Neuron (in vitro differentiated cells): Measurements from ENCODE around the gene OR2B2.

Source experiments
- H2AFZ ChIP-seq: one replicate; pipeline ENCODE4 v1.6.1; 2013; ENCODE audit warnings: low read depth, mild to moderate bottlenecking, inconsistent platforms, low read length, moderate library complexity
- H3K27me3 ChIP-seq: one replicate; pipeline ENCODE4 v1.6.1; 2013; ENCODE audit warnings: low read length; ENCODE audit not compliant: insufficient read depth
- H3K36me3 ChIP-seq: one replicate; pipeline ENCODE4 v1.6.1; 2013; ENCODE audit warnings: low read length; ENCODE audit not compliant: insufficient read depth
- H3K4me1 ChIP-seq: one replicate; pipeline ENCODE4 v1.6.1; 2013; ENCODE audit warnings: low read length; ENCODE audit not compliant: insufficient read depth
- H3K4me3 ChIP-seq: 2 replicates; pipeline ENCODE4 v1.5.1; 2013; ENCODE audit warnings: mild to moderate bottlenecking, low read length, moderate library complexity
- H3K9me3 ChIP-seq: one replicate; pipeline ENCODE4 v1.6.1; 2013; ENCODE audit warnings: low read length

The OR2B2 gene

DNA sequence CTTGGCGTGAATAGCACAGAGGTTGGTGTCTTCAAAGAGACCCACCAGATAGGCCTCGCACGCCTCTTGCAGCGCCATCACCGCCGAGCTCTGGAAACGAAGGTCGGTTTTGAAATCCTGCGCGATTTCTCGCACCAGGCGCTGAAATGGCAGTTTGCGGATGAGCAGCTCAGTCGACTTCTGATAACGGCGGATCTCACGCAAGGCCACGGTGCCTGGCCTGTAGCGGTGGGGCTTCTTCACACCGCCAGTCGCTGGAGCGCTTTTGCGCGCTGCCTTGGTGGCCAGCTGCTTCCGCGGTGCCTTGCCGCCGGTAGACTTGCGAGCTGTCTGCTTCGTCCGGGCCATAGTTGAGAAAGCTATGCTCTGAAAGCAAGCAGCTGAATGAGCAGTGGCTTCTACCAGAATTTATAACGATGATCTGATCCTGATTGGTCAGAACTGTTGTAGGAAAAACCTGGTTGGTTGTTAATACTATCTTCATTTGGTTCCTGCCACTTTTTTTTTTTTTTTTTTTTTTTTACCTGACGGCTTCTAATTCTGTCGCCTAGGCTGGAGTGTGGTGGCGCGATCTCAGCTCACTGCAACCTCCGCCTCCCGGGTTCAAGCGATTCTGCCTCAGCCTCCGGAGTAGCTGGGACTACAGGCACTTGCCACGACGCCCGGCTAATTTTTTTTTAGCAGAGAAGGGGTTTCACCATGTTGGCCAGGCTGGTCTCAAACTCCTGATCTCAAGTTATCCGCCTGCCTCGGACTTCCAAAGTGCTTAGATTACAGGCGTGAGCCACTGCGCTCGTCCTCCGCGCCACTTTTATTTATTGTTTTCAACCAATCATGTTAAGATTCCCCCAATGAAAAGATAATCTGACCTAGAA is 21.5 kb downstream of the OR2B2 start:
- Histone ChIP-seq H3K4me3 (peak overlapping the region; percentile 75), H2AFZ (peak overlapping the region; percentile 9), H3K9me3 (no peaks in the 10 kb centered on the region), H3K4me1 (peaks cover 25% of the 10 kb centered on the region), H3K27me3 (no peaks in the 10 kb centered on the region), H3K36me3 (no peaks in the 10 kb centered on the region)

DNA sequence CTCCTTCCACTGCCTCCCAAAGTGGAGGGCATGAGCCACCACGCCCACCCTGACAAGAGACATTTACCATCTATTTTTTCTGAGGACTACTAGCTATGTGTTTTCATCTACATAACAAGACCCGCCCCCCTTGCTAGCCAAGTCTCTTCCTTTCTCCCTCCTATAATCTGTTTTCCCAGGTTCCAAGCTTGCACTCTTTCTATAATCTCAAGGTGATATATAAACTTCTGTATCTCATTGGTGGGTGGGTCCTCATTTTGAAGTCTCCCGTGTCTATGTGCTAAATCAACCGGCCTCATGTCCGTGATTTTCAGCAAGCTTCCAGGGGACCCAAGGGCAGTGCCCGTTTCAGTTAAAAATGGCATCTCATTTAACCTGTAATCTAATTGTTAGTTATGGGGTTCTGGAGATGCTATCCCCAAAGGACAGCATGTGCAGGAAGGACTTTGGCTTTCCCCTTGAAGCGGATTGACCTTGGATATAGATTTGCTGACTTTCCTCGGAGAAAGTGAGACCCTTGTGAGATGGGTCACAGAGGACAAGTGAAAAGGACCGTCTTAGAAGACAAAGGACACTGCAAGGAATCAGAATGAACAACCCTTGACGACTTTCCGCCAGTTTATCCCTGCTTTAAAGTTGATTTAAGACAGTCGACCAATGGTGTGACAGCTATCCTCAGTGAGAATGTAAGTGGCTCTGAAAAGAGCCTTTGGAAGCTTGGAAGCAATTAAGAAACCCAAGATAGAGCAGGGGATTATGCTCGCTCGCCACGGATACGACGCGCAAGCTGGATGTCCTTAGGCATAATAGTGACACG is 22.4 kb downstream of the OR2B2 start:
- Histone ChIP-seq H3K27me3 (no peaks in the 10 kb centered on the region), H3K36me3 (no peaks in the 10 kb centered on the region), H2AFZ (no peak overlapping the region), H3K4me3 (peak overlapping the region; percentile 75), H3K9me3 (no peaks in the 10 kb centered on the region), H3K4me1 (peaks cover 25% of the 10 kb centered on the region)

- Histone ChIP-seq H3K4me1 (peaks cover 25% of the 10 kb centered on the region), H2AFZ (no peak overlapping the region), H3K9me3 (no peaks in the 10 kb centered on the region), H3K36me3 (no peaks in the 10 kb centered on the region), H3K4me3 (peak overlapping the region; percentile 75), H3K27me3 (no peaks in the 10 kb centered on the region)
These were observed 22.9 kb downstream of the OR2B2 start for GRCh38 chr6:27889275-27889627.

GRCh38 chr6:27888566-27888965 is 23.6 kb downstream of the OR2B2 start:
- Histone ChIP-seq H3K4me1 (peaks cover 25% of the 10 kb centered on the region), H3K9me3 (no peaks in the 10 kb centered on the region), H3K4me3 (no peak overlapping the region), H3K36me3 (no peaks in the 10 kb centered on the region), H2AFZ (no peak overlapping the region), H3K27me3 (no peaks in the 10 kb centered on the region)

DNA sequence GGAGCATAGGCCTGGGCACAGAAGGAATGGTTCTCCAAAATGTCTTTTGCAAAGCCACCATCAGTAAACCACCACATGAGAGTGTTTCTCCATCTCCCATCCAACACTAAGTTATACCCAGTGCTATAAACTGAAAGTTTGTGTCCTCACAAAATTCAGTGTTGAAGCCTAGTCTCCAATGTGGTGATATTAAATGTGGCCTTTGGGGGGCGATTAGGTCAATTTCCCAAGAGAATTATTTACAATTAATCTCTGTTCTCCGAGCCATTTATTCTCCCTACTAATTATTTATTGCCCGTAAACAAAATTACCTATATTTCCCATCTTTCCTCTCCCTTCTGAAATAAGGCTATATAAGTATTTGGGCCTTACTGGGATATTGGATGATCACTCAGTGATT is 26.1 kb downstream of the OR2B2 start:
- no peak overlapping the region for H3K4me3 ChIP-seq
- no peaks in the 10 kb centered on the region for H3K36me3 ChIP-seq
- H3K9me3 ChIP-seq = no peaks in the 10 kb centered on the region
- peaks cover 17% of the 10 kb centered on the region for H3K4me1 ChIP-seq
- H2AFZ ChIP-seq = no peak overlapping the region
- H3K27me3 ChIP-seq = no peaks in the 10 kb centered on the region

- no peak overlapping the region for H3K4me3 ChIP-seq
- no peaks in the 10 kb centered on the region for H3K4me1 ChIP-seq
- no peaks in the 10 kb centered on the region for H3K9me3 ChIP-seq
- no peak overlapping the region for H2AFZ ChIP-seq
- no peaks in the 10 kb centered on the region for H3K36me3 ChIP-seq
- no peaks in the 10 kb centered on the region for H3K27me3 ChIP-seq
These were observed 29.1 kb downstream of the OR2B2 start for GRCh38 chr6:27883136-27883535.

GRCh38 chr6:27882624-27883023 is 29.6 kb downstream of the OR2B2 start:
- H3K9me3 ChIP-seq = no peaks in the 10 kb centered on the region
- no peak overlapping the region for H2AFZ ChIP-seq
- no peak overlapping the region for H3K4me3 ChIP-seq
- H3K36me3 ChIP-seq = no peaks in the 10 kb centered on the region
- H3K27me3 ChIP-seq = no peaks in the 10 kb centered on the region
- H3K4me1 ChIP-seq = no peaks in the 10 kb centered on the region

GRCh38 chr6:27879837-27880236 is 32.4 kb downstream of the OR2B2 start:
- H3K4me3 ChIP-seq = no peak overlapping the region
- no peaks in the 10 kb centered on the region for H3K36me3 ChIP-seq
- H2AFZ ChIP-seq = no peak overlapping the region
- H3K9me3 ChIP-seq = no peaks in the 10 kb centered on the region
- H3K4me1 ChIP-seq = no peaks in the 10 kb centered on the region
- H3K27me3 ChIP-seq = no peaks in the 10 kb centered on the region

DNA sequence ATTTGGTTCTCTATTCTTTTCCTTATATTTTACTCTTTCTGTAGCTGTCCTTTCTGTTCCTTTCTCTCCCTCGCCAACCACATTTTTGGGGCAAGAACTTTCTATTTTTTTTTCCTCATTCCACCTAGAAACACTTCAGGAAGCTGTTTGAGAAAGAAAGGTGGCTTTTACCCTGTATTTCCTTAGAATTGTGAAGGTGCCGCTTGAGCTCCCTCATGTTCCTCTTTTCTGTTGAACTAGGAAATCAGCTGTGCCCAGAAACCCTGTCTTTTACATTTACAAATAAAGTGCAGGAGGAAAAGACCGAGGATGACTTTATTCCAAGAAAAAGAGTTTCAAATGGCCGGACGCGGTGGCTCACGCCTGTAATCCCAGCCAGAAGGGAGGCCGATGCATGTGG is 38.2 kb downstream of the OR2B2 start:
- H3K4me3 ChIP-seq = no peak overlapping the region
- H3K36me3 ChIP-seq = no peaks in the 10 kb centered on the region
- H2AFZ ChIP-seq = no peak overlapping the region
- H3K9me3 ChIP-seq = no peaks in the 10 kb centered on the region
- peaks cover 5% of the 10 kb centered on the region for H3K4me1 ChIP-seq
- H3K27me3 ChIP-seq = no peaks in the 10 kb centered on the region

DNA sequence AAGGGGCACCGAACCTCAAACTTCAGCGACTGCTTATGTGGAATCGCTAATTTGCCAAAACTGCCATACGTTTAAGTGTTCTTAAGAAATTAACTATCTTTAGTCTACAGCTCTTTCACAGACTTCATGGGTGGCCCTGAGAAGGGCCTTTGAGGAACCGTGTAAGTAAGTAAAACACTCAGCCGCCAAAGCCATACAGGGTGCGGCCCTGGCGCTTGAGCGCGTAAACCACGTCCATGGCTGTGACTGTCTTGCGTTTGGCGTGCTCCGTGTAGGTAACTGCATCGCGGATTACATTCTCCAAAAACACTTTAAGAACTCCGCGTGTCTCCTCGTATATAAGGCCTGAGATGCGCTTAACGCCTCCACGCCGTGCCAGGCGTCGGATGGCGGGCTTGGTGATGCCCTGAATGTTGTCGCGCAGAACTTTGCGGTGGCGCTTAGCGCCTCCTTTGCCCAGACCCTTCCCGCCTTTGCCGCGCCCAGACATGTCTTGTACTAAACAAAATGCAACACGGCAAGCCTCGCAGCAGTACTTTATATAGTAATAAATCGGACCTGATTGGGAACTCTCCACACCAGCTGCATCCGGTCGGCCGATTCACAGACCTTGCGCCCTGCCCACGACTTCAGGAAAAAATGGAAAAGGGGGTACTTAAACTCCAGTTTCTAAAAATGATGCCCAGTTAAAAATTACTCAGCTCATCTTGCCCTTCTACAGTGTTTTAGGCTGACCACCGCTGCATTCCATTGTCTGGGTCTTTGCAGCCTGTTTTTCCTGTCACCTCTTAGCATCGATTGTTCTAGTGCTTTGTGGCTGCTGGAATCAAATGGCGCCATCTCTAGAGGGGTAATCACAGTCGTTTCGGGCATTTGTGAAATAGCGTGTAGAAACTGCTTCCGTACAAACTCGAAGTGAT is 38.9 kb downstream of the OR2B2 start:
- Histone ChIP-seq H3K27me3 (no peaks in the 10 kb centered on the region), H3K36me3 (no peaks in the 10 kb centered on the region), H2AFZ (peak overlapping the region; percentile 30), H3K4me3 (peak overlapping the region; percentile 66), H3K4me1 (peaks cover 5% of the 10 kb centered on the region), H3K9me3 (no peaks in the 10 kb centered on the region)

- Histone ChIP-seq H3K4me1 (peaks cover 8% of the 10 kb centered on the region), H3K36me3 (no peaks in the 10 kb centered on the region), H2AFZ (peak overlapping the region; percentile 30), H3K4me3 (peak overlapping the region; percentile 66), H3K9me3 (no peaks in the 10 kb centered on the region), H3K27me3 (no peaks in the 10 kb centered on the region)
These were observed 39.6 kb downstream of the OR2B2 start for GRCh38 chr6:27872642-27873020.

GRCh38 chr6:27871924-27872638 is 40.1 kb downstream of the OR2B2 start:
- Histone ChIP-seq H3K36me3 (no peaks in the 10 kb centered on the region), H3K27me3 (no peaks in the 10 kb centered on the region), H3K4me3 (peak overlapping the region; percentile 66), H3K4me1 (peaks cover 8% of the 10 kb centered on the region), H3K9me3 (no peaks in the 10 kb centered on the region), H2AFZ (peak overlapping the region; percentile 30)
